Tibial nerve (tissue), 4 donors: ENCODE measurements around the gene ETV3.

Source experiments
- CTCF ChIP-seq, 5 experiments: fragments of 200-600 bp in 3 of 5; fragments of 450-650 bp in 2 of 5; sonication (generic) in 3 of 5; IDR thresholded peaks; one replicate each; pipeline ENCODE4 v1.5.1; 2016 to 2019; ENCODE audit warnings: antibody characterized with exemption in 5 of 5, mild to moderate bottlenecking in 3 of 5, moderate library complexity in 2 of 5
- EP300 ChIP-seq, 2 donors: sonication (generic); formaldehyde crosslinking; IDR thresholded peaks; one replicate each; pipeline ENCODE4 v1.6.1; 2017; ENCODE audit warnings: antibody characterized with exemption in 2 of 2, mild to moderate bottlenecking in 1 of 2
- POLR2A ChIP-seq, 2 donors: fragments of 450-650 bp; IDR thresholded peaks; one replicate each; pipeline ENCODE4 v1.6.1; 2017; ENCODE audit warnings: antibody characterized with exemption in 2 of 2, mild to moderate bottlenecking in 2 of 2, moderate library complexity in 2 of 2

- TF ChIP-seq CTCF (IDR thresholded peaks at IDR 0.05) (no peak), POLR2A (IDR thresholded peaks at IDR 0.05) (no peak), EP300 (IDR thresholded peaks at IDR 0.05) (no peak)
Measured at GRCh38 chr1:157108448-157108847, 29.7 kb downstream of the ETV3 start.
